NCI-H446 (cell line): ENCODE data around the gene TECPR1.

Experiments
- DNase-seq, 2 experiments: peaks; one replicate each; lab custom pipeline; 2025; lab: John Stamatoyannopoulos, UW

The TECPR1 gene

DNA sequence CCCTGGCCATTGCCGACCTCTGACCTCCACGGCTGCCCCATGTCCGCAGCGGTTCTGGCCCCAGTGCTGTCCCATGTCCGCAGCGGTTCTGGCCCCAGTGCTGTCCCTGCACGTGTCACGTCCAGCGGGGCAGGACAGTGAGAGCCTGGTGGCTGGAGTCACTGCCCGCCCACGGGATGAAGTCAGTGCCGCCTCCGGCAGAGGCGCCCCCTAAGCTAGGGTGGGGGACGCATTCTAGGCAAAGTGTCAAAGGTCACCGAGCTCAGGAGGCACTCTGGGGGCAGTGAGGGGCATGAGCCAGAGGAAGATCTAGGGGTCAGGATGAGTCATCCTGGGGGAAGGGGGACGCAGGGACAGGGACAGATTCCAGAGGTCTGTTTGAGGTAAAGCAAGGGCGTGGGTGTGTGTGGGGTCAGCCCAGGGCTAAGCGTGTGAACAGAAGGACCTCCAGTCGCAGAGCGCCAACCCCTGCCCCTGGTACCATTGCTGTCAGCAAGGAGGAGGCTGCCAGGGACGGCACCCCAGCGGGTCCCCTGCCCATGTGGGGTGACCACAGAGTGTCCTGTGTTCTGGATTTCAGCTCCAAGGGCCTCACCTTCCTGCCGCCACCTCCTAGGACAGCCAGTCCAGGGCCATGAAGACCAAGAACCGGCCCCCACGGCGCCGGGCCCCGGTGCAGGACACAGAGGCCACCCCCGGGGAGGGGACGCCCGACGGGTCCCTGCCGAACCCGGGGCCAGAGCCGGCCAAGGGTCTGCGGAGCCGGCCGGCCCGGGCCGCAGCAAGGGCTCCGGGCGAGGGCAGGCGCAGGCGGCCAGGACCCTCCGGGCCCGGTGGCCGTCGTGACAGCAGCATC, 40.1 kb downstream of the TECPR1 start:
- DNase-seq: no peak

DNA sequence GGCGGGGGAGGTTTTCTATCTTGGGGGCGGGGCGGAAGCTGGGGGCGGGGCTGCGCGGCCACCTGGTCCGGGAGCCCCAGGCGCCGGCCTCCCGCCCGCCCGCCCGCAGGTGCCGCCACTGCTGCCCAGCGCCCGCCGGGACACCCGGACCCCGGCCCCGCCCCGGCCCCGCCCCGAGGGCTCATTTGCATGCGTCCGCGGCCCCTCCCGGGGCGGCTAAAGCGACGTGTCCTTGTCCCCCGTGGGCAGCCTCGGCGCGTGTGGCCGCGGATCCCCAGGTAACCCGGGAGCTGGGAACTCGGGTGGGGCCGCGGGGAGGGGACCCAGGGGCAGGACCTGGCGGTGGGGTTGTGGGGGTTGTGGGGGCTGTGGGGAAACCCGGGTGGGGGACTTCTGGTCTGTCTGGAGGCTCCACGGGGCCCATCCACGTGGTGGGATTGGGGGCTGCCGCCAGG, 40.8 kb downstream of the TECPR1 start, which contains the start of gene BHLHA15:
Gene BHLHA15, plus strand, starts transcription at position 219 of the 455 bp plus-strand sequence. CDS start 871 bp downstream, outside the sequence.
- no peak for DNase-seq

DNA sequence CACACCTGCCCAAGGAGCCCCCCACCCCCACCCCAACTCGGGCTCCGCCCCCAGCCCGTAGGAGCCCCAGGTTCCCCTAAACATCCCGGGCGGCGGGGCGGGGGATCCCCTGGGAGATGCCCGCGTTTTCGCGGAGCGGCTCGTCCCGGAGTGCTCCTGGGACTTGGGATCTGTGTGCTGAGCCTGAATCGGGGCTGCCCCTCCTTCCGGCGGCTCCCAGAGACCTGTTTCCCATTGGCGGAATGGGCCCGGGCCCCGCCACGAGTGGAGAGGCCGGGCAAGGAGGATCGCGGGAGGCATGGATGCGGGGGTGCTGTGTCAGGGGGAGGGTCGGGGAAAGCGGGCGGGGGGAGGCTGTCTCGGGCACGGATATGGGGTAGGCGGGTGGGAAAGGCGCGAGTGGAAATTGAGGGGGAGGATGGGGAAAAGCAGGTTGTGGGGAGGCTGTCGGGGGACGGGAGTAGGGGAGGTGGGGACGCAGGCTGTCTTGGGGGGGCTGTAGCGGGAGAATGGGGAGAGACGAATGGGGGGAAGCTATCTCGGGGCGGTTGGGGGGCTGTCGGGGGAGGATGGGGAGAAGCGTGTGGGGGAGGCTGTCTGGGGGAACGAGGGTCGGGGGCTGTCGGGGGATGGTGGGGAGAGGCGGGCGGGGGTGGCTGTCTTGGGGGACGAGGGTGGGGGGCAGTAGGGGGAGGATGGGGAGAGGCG, 41.4 kb downstream of the TECPR1 start:
- no peak for DNase-seq

DNA sequence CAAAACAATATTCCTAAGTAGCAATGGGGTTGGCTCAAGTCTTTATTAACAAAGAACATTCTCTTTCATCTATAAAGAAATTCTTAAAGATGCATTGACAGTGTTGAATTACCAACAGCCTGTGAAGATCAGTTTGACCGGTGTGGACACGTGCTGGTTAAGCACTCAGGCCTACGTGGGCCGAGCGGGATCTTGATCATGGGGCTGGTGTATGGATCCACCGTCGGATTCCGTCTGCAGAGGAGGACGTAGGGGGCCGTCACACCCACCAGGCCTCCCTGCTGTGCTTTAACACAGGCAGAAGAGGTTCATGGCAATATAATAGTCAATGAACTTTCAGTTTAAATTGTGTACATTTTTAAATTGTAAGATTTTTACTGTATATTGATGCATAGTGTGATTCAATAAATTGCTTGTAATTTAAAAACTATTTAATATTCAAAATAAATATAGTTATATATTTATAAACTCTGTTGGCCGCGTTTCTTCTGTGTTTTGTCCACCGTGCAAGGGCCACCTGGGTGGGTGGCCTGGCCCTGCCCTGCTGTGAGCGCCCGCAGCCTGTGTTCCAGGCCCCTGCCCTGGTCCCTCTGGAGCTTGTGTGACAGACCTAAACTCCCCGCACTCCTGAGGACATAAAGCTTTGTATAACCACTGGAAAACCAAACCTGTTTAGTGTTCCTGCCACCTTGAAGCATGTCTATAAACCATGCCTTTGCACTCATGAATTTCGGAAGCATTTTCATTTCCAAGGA, 42.7 kb downstream of the TECPR1 start:
- DNase-seq: no peak

DNA sequence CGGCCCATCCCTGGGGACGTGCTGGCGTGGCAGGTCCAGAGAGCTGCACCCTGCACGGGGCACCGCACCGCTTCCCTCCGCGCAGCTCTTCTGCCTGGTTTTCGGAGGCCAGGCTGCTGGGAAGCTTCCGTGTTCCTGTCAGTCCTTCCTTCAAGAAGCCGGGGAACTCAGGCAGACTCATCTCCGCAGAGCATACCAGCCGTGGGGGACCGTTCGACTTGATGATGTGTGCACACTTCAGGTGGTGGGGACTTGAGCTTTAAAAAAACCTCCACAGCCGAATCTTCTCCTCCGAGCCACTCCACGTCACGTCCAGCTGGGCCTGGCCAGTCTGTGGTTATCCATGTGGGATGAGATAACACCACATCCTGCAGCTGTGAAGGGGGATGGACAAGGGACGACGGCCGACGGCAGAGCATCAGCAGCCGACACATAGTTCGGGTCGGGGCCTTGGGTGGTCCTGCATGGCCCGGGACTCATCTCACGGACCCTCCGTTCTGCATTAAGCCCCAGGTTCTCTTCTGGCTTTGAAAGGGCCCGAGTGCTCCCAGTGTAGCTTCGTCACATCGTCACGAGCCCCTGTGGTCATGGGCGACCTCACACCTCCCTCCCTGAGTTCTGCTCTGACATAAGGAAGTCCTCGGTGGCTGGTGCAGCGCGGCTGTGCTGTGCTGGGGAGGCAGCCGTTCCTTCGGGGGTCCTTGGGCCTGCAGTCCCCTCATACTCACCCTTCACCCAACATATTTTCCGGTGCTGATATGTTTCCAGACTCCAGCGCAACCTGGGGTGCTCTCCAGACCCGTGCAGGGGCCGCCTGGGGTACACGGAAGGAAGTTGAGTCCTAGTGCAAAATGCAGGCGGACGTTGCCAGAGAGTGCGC, 45.3 kb downstream of the TECPR1 start:
- DNase-seq: no peak

DNA sequence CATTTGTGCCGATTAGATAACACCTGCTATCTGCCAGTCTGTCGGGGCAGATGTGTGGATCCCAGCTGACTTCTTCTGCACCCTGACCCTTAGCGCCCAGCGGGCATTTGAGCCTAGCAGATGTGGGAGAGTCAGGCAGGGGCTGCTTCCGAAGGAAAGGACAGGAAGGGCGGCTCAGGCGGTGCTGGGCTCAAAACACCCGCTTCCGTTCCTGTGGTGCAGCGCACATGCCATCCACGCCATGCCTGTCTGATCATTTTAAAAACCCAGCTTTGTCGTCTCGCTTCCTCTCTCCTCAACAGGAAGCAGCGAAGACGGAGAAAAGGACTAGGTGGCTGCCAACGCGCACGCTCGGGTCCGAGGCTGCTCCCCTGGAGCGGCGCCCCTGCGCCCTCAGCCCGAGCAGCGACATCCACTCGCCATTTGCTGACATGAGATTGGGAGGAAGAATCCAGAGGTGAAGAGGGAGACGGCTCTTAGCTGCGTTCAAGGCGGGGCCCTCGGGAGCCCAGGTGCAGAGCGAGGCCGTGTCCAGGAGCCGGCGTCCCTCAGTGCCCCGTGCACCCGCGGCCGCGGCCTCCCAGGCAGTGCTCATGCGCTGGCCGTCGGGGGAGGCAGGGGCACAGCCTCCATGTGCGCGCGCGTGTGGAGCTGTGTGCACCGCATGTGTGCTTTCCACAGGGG, 46.7 kb downstream of the TECPR1 start:
- DNase-seq: no peak

DNA sequence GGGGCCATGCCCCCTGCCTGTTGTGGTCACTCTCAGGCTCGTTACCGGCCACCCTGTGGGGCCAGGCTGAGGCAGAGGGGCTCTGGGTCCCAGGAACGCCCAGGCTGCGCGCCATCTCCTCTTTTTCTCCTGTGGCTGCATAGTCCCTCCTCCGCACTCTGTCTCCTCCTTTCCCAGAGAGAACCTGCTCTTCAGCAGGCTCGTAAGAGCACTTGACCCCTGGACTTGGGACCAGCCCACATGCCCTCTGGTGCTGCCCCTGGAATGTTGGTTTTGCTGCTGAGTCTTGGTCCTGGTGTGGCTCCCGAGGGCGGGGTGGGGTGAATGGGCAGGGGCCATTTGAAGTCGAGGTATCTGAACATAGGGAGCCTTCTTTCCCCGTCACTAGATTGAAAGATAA, 47.4 kb downstream of the TECPR1 start:
- DNase-seq: no peak

DNA sequence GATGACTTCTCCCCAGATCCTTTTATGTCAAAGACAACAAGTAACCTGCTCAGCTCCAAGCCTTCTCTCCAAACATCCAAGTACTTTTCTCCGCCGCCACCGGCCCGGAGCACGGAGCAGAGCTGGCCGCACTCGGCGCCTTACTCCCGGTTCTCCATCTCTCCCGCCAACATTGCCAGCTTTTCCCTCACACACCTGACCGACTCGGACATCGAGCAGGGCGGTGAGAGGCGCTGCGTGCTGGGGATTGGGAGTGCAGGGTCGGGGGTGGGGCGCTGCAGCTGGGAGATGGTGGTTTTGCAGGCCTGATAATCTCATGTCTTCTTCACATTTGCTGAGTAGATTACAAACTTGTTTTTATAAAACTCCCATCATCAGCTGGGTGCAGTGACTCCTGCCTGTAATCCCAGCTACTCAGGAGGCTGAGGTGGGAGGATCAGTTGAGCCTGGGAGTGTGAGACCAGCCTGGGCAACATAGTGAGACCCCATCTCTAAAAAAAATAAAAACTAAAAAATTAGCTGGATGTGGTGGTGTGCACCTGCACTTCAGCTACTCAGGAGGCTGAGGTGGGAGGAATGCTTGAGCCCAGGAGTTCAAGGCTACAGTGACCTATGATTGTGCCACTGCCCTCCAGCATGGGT, 47.9 kb downstream of the TECPR1 start:
- DNase-seq: no peak

DNA sequence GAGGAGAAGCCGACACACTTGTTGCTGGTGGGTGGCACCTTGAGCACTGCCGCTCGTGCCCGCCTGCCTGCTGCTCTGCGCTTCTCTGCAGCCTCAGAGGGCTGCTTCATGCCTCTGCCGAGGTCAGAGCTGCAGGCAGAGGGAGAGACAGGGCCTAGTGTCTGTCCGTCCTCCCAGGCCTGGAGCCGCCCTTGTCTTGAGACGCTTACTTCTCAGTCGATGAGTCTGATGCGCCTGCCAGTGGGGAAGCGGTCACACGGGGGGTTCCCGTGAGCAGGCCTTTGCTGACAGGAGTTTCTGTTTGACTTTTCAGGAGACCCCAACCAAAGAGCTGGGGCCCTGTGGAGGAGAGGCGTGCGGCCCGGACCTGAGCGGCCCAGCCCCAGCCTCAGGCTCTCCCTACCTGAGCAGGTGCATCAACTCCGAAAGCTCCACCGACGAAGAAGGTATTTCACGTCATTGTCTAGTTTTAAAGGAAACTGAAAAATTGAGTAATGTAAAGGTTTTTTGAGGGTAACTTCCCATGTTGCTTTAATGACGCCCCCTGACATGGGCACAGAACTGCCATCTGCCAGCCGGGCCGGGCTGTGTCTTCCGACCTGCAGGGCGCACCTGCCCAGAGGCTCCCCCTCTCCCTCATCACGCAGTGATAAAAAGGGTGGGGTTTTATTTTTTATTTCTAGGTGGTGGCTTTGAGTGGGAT, 48.6 kb downstream of the TECPR1 start:
- no peak for DNase-seq

DNA sequence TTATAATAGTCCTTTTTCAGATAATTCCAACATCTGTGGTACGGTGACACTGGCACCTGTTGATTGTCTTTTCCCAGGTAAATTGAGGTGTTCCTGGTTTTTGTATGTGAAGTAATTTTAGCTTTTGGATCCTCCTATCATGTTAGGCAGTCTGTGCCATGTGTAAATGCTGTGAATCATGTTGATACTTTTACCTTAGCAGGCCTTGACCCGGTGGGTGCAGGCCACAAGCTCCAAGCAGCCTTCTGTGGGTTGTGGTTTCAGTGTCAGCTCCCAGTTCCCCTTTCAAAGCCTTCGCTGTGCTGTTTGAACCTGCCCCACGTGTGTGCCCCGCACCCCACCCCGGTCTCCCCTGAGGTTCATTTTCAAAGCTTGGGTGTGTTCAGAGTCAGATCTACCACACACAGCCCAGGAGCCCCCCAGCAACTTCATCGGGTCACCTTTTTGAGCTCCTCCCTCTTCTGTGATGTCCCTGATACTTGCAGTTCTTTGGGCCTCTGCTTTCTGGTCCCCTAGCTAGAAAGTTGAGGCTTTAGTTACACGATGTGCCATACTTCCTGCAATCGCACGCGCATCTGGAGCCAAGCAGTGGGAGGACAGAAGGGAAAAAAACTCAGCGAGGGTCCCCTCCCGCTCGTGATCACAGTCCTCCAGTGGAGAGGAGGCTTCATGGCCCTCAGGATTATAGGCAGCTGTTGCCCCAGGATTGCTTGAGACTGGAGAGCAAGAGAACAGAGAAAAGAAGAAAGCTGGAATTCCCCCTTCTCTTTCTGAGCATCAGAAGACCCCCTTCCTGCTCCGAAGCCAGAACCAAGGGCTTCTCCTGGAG, 49.5 kb downstream of the TECPR1 start:
- DNase-seq: no peak

DNA sequence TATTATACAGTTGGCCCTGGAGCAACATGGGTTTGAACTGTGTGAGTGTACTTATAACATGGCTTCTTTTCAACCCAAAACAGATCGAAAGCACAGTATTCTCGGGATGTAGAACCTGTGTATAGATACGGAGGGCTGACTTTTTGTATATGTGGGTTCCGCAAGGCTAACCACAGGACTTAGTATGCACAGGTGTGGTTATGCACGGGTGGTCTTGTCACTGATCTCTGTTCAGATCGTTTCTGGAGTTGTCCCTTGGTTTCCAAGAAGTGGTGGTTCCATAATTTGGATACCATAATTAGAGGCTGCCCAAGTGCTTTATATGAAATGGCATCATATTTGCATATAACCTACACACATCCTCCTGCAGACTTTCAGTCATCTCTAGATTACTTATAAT, 51.7 kb downstream of the TECPR1 start:
- no peak for DNase-seq

DNA sequence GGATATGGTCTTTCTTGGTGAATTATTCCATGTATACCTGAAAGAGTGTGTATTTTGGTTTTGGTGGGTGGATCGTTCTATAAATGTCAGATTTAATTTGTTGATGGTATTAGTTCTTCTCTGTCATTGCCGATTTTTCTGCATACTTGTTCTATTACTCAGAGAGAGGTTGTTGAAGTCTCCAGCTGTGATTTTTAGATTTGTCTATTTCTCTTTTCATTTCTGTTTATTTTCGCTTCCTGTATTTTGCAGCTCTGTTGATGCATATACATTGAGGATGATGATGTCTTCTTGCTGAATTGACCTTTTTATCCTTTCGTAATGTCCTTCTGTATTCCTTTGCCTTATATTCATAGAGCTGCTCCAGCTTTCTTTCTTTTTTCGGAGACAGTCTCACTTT, 52.9 kb downstream of the TECPR1 start:
- no peak for DNase-seq

DNA sequence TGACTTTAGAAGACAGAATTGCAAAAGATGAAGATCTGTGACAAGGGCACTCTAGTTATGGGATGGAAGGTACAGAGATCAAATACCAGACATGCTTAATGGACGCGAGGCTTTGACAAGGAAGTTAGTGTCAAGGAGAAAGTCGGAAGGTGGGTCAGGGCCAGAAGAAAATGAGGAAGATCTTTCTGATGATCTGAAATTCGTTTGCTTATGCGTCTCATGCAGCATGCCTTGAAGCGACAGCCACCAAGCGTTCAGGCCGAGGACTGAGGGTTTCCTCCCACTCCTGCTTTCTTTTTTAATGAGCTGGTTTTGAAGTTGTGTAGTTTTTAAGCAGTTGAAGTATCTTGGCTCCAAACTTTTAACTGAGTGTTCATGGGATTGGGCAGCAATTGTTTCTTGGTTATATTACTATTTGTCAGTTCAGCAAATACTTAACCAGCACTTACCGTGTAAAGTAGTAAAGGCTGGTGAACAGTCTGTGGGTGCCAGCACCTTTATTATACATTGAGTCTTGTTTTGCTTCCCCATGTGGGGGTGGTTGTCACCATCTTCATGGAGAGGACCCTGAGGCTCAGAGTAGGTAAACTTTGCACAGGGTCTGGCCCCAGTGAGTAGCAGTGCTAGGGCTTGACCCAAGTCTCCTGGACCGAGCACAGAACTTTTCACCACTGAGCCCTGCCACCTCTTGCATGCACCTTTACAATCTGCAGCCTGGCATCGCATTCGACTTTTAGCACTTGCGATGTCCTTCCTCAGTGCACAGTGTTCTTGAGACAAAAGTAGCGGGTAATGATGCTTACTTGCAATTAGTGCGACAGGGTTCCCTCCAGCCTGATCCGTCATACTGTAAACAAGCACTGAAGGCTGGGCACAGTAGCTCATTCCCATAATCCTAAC, 55.1 kb downstream of the TECPR1 start:
- DNase-seq: no peak

DNA sequence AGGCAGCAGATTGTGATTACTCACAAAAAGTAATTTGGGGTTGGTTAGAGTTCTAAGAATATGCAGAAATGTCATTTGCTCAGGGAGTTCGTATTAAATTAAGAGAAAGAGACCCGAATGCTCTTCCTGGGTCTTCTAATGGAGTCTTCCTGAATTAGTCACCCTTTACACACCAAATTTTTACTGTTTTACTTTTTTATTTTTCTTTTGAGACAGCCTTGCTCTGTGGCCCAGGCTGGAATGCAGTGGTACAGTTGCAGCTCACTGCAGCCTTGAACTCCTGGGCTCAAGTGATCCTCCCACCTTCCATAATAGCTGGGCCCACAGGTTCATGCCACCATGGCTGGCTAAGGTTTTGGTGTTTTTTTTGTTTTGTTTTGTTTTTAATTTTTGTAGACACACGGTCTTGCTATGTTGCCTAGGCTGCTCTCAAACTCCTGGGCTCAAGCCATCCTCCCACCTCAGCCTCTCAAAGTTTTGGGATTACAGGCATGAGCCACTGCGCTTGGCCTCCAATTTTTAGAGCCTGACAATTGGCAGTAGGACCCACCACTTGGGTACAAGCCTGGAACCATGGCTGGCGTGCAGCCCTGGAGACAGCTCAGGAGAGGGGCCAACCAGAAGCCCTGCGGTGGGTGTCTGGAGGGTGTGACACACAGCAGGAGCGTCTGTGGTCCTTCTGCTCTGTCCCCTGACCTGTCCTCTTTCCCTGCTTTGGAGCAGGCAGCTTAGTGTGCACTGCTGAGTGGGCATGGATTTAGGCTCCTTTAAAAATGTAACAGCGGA, 57.2 kb downstream of the TECPR1 start:
- DNase-seq: no peak

DNA sequence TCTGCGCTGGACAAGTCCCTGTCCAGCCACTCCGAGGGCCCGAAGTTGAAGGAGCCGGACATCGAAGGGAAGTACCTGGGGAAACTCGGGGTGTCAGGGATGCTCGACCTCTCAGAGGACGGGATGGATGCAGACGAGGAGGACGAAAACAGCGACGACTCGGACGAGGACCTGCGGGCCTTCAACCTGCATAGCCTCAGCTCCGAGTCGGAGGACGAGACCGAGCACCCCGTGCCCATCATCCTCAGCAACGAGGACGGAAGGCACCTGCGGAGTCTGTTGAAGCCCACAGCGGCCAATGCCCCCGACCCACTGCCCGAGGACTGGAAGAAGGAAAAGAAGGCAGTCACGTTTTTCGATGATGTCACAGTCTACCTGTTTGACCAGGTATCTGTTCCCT, 57.8 kb downstream of the TECPR1 start:
- DNase-seq: no peak

DNA sequence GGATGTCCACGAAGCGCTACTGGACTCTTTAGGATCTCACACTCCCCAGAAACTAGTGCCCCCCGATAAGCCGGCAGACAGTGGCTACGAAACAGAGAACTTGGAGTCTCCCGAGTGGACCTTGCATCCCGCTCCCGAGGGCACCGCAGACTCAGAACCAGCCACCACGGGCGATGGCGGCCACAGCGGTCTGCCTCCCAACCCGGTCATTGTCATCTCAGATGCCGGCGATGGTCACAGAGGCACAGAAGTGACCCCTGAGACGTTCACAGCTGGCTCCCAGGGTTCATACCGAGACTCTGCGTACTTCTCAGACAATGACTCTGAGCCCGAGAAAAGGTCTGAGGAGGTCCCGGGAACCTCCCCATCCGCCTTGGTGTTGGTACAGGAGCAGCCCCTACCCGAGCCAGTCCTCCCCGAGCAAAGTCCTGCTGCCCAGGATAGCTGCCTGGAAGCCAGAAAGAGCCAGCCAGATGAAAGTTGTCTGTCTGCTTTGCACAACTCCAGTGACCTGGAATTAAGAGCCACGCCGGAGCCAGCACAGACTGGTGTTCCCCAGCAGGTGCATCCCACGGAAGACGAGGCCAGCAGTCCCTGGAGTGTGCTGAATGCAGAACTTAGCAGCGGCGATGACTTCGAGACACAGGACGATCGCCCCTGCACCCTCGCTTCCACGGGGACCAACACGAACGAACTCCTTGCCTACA, 58.4 kb downstream of the TECPR1 start:
- DNase-seq: no peak
